HG03045 (cell line): ENCODE measurements around the gene HNRNPUL1.
"Not testable (repeated sequence)": the region's sequence is repeated elsewhere in the genome, so short reads cannot be mapped to it uniquely, and the experiment has no call there.

ENCODE experiments used
- ATAC-seq: cut with Tn5 transposase; IDR thresholded peaks from one replicate; pipeline ENCODE4 v1.9.1; 2021; ENCODE audit warnings: mild to moderate bottlenecking, moderate library complexity; ENCODE audit not compliant: unreplicated experiment

Gene HNRNPUL1

GRCh38 chr19:41273076-41273475 lies 8.9 kb downstream of the HNRNPUL1 start:
- ATAC-seq = no peak

GRCh38 chr19:41274802-41275201 lies 10.6 kb downstream of the HNRNPUL1 start:
- ATAC-seq = no peak

- no peak for ATAC-seq
Observed at GRCh38 chr19:41276231-41276630, 12.1 kb downstream of the HNRNPUL1 start.

- no peak for ATAC-seq
Observed at GRCh38 chr19:41278478-41278877, 14.3 kb downstream of the HNRNPUL1 start.

GRCh38 chr19:41288673-41289530 lies 24.7 kb downstream of the HNRNPUL1 start:
- ATAC-seq = no peak

- ATAC-seq = not testable (repeated sequence)
Observed at GRCh38 chr19:41289814-41290213, 25.6 kb downstream of the HNRNPUL1 start.

- no peak for ATAC-seq
Observed at GRCh38 chr19:41294393-41294792, 30.2 kb downstream of the HNRNPUL1 start.

GRCh38 chr19:41295499-41295898 lies 31.3 kb downstream of the HNRNPUL1 start:
- no peak for ATAC-seq

- ATAC-seq = no peak
Observed at GRCh38 chr19:41296433-41296871, 32.3 kb downstream of the HNRNPUL1 start.

- peak; percentile 66 for ATAC-seq
Observed at GRCh38 chr19:41297628-41298347, 33.6 kb downstream of the HNRNPUL1 start.

- ATAC-seq = no peak
Observed at GRCh38 chr19:41298348-41298964, 34.3 kb downstream of the HNRNPUL1 start.

GRCh38 chr19:41299046-41299754 lies 35.0 kb downstream of the HNRNPUL1 start:
- no peak for ATAC-seq

- ATAC-seq = no peak
Observed at GRCh38 chr19:41299755-41300089, 35.5 kb downstream of the HNRNPUL1 start.

GRCh38 chr19:41300555-41300954 lies 36.4 kb downstream of the HNRNPUL1 start:
- no peak for ATAC-seq

GRCh38 chr19:41302624-41303351 lies 38.6 kb downstream of the HNRNPUL1 start:
- no peak for ATAC-seq

GRCh38 chr19:41303954-41304353 lies 39.8 kb downstream of the HNRNPUL1 start:
- ATAC-seq = no peak

GRCh38 chr19:41304706-41305483 lies 40.7 kb downstream of the HNRNPUL1 start:
- ATAC-seq = no peak

GRCh38 chr19:41305927-41306793 lies 42.0 kb downstream of the HNRNPUL1 start:
- no peak for ATAC-seq
